Peyer's patch (tissue), 4 donors: Measurements from ENCODE around the gene SPATA22. TPM values are rescaled to one million over a fixed set of nuclear protein-coding genes. Genes with fewer than 3 reads are reported as not detected.
"Not testable (repeated sequence)": the region's sequence is repeated elsewhere in the genome, so short reads cannot be mapped to it uniquely, and the experiment has no call there.

Experiments
- DNase-seq, 3 donors: peaks; one replicate each; pipeline ENCODE4 v3.0.0-alpha.2; 2017 to 2019
- H3K27ac ChIP-seq, 4 donors: fragments of 200-600 bp; sonication (generic); one replicate each; pipeline ENCODE4 v1.5.1; 2016 to 2019
- H3K27me3 ChIP-seq, 2 donors: fragments of 200-600 bp; sonication (generic); one replicate each; pipeline ENCODE4 v1.5.1; 2019
- H3K36me3 ChIP-seq, 3 donors: fragments of 200-600 bp; sonication (generic); one replicate each; pipeline ENCODE4 v1.5.1; 2016 to 2019
- H3K4me1 ChIP-seq, 4 donors: fragments of 200-600 bp; sonication (generic); one replicate each; pipeline ENCODE4 v1.5.1; 2016 to 2019
- H3K4me3 ChIP-seq, 4 donors: fragments of 200-600 bp; sonication (generic); 1 replicate in 3 of 4; 2 replicates in 1 of 4; pipeline ENCODE4 v1.5.1; 2016 to 2019; ENCODE audit warnings: mild to moderate bottlenecking in 1 of 4
- H3K9me3 ChIP-seq, 4 donors: fragments of 200-600 bp; sonication (generic); one replicate each; pipeline ENCODE4 v1.5.1; 2016 to 2019; ENCODE audit warnings: mild to moderate bottlenecking in 1 of 4
- CTCF ChIP-seq, 6 experiments: fragments of 450-650 bp in 4 of 6; fragments of 200-600 bp in 2 of 6; sonication (generic) in 1 of 6; IDR thresholded peaks; one replicate each; pipeline ENCODE4 v1.5.1; 2017 to 2019; ENCODE audit warnings: antibody characterized with exemption in 6 of 6, mild to moderate bottlenecking in 3 of 6, moderate library complexity in 1 of 6
- POLR2A ChIP-seq, 2 donors: fragments of 450-650 bp; IDR thresholded peaks; one replicate each; pipeline ENCODE4 v1.5.1; 2017; ENCODE audit warnings: antibody characterized with exemption in 2 of 2, mild to moderate bottlenecking in 2 of 2, moderate library complexity in 2 of 2
- total RNA-seq, 4 donors: library from RNA; depleted of rRNA; stranded (reverse); fragments of >200 nt; gene quantifications; one replicate each; pipeline ENCODE4 v1.1.0, GENCODE V29; 2016

The SPATA22 gene
- total RNA-seq, 4 donors from 2014 or later = not detected

GRCh38 chr17:3418222-3418621, 53.4 kb downstream of the SPATA22 start:
- H3K36me3 ChIP-seq = no peaks in the 10 kb centered on the region
- no peaks in the 10 kb centered on the region for H3K9me3 ChIP-seq
- no peak overlapping the region for H3K4me3 ChIP-seq
- H3K27me3 ChIP-seq = no peaks in the 10 kb centered on the region
- no peak for DNase-seq
- TF ChIP-seq CTCF (IDR thresholded peaks at IDR 0.05) (no peak), POLR2A (IDR thresholded peaks at IDR 0.05) (no peak)
- no peak overlapping the region for H3K27ac ChIP-seq
- no peaks in the 10 kb centered on the region for H3K4me1 ChIP-seq

- Histone ChIP-seq H3K9me3 (no peaks in the 10 kb centered on the region), H3K4me1 (no peaks in the 10 kb centered on the region), H3K4me3 (no peak overlapping the region), H3K27me3 (no peaks in the 10 kb centered on the region), H3K27ac (no peak overlapping the region), H3K36me3 (no peaks in the 10 kb centered on the region)
- TF ChIP-seq POLR2A (IDR thresholded peaks at IDR 0.05) (no peak), CTCF (IDR thresholded peaks at IDR 0.05) (no peak)
- no peak for DNase-seq
Observed at GRCh38 chr17:3415610-3416009, 56.0 kb downstream of the SPATA22 start.

- H3K9me3 ChIP-seq, H3K27ac ChIP-seq: not testable (repeated sequence)
Observed at GRCh38 chr17:3412216-3412615, 59.4 kb downstream of the SPATA22 start.

GRCh38 chr17:3411070-3411469, 60.5 kb downstream of the SPATA22 start, which contains the start of gene OR3A3:
TSS of gene OR3A3 (plus strand) at chr17:3411370.
- Histone ChIP-seq H3K27me3 (no peaks in the 10 kb centered on the region), H3K4me1 (no peaks in the 10 kb centered on the region), H3K36me3 (no peaks in the 10 kb centered on the region), H3K4me3 (no peak within 1 kb of the TSS), H3K9me3 (peaks cover 0 to 4% (median 0%) of the 10 kb centered on the region in 4 donors), H3K27ac (no peak within 1 kb of the TSS)
- no peak for TF ChIP-seq POLR2A (IDR thresholded peaks at IDR 0.05)
- TF ChIP-seq CTCF (IDR thresholded peaks at IDR 0.05) = no peak
- DNase-seq = no peak

More at GRCh38 chr17:3412216-3412615, 59.4 kb downstream of the SPATA22 start:
- not testable (repeated sequence) for H3K27me3 ChIP-seq, DNase-seq, H3K4me3 ChIP-seq, H3K4me1 ChIP-seq, H3K36me3 ChIP-seq

GRCh38 chr17:3403856-3404255, 67.8 kb downstream of the SPATA22 start:
- DNase-seq, H3K9me3 ChIP-seq, H3K4me3 ChIP-seq, H3K36me3 ChIP-seq, H3K27me3 ChIP-seq, H3K27ac ChIP-seq, H3K4me1 ChIP-seq: not testable (repeated sequence)

- H3K27ac ChIP-seq = no peak overlapping the region
- no peaks in the 10 kb centered on the region for H3K4me1 ChIP-seq
- no peaks in the 10 kb centered on the region for H3K27me3 ChIP-seq
- no peak for DNase-seq
- H3K36me3 ChIP-seq = no peaks in the 10 kb centered on the region
- no peaks in the 10 kb centered on the region for H3K9me3 ChIP-seq
- H3K4me3 ChIP-seq = no peak overlapping the region
- TF ChIP-seq POLR2A (IDR thresholded peaks at IDR 0.05) (no peak), CTCF (IDR thresholded peaks at IDR 0.05) (no peak)
Observed at GRCh38 chr17:3401786-3402185, 69.8 kb downstream of the SPATA22 start.

GRCh38 chr17:3400055-3400454, 71.6 kb downstream of the SPATA22 start:
- H3K27me3 ChIP-seq = no peaks in the 10 kb centered on the region
- no peak for TF ChIP-seq POLR2A (IDR thresholded peaks at IDR 0.05)
- no peak for TF ChIP-seq CTCF (IDR thresholded peaks at IDR 0.05)
- no peak overlapping the region for H3K27ac ChIP-seq
- no peak overlapping the region for H3K4me3 ChIP-seq
- H3K36me3 ChIP-seq = no peaks in the 10 kb centered on the region
- no peak for DNase-seq
- no peaks in the 10 kb centered on the region for H3K9me3 ChIP-seq
- H3K4me1 ChIP-seq = no peaks in the 10 kb centered on the region
